HCT116 (cell line): ENCODE data around the gene HLA-DPA1. TPM values are rescaled to one million over a fixed set of nuclear protein-coding genes. Genes with fewer than 3 reads are reported as not detected.

Experiments used
- ATAC-seq: fragments of 200-7000 bp; cut with Tn5 transposase; 2 replicates; pipeline ENCODE4 v1.9.1; 2020; ENCODE audit warnings: mild to moderate bottlenecking, moderate library complexity
- BruUV-seq: library from RNA; stranded (reverse); fragments of 400-500 nt; replicated peaks from 2 replicates; lab custom pipeline; 2021; lab: Mats Ljungman, UMichigan
- CTCF ChIA-PET: fragments of 300-600 bp; sonication (Branson Sonifier 250); formaldehyde crosslinking; loops from one replicate; lab custom pipeline; 2021; ENCODE audit warnings: antibody characterized with exemption; lab: Charles Lee
- POLR2A ChIA-PET: fragments of 300-600, 350-600 bp; sonication (Branson Sonifier 250); formaldehyde crosslinking; loops from one replicate; lab custom pipeline; 2021; ENCODE audit warnings: antibody characterized with exemption; lab: Charles Lee
- RAD21 ChIA-PET, 2 experiments: fragments of 300-600 bp; sonication (Branson Sonifier 250); formaldehyde crosslinking; loops; one replicate each; lab custom pipeline; 2023; ENCODE audit warnings: low total read pairs in 2 of 2; ENCODE audit not compliant: uncharacterized antibody in 2 of 2, unreplicated experiment in 2 of 2, low non-redundant PET in 1 of 2; lab: Charles Lee
- DNase-seq: peaks from one replicate; pipeline ENCODE4 v3.0.0-alpha.2; 2010; ENCODE audit warnings: low read depth, low spot score
- H2AFZ ChIP-seq: fragments of 200-600 bp; shearing (Covaris generic), sonication (generic); 2 replicates; pipeline ENCODE4 v1.6.1; 2017; ENCODE audit warnings: low read depth, mixed run types, mixed read lengths, antibody characterized with exemption, low read length; ENCODE audit not compliant: poor library complexity, severe bottlenecking
- H3K27ac ChIP-seq: 2 replicates; pipeline ENCODE4 v1.5.1; 2012; ENCODE audit warnings: low read depth, low read length
- H3K27me3 ChIP-seq: fragments of 200-600 bp; sonication (generic); 2 replicates; pipeline ENCODE4 v1.6.1; 2016; ENCODE audit warnings: mixed run types, low read length, mixed read lengths; ENCODE audit not compliant: insufficient read depth
- H3K36me3 ChIP-seq, 2 experiments: fragments of 200-500 bp in 1 of 2; fragments of 200-600 bp in 1 of 2; sonication (Bioruptor generic) in 1 of 2; sonication (generic) in 1 of 2; 2 replicates each; pipeline versions ENCODE4 v1.5.1 to v1.6.1; 2014 to 2016; ENCODE audit warnings: low read length in 2 of 2, inconsistent platforms in 1 of 2, mixed read lengths in 1 of 2, mixed run types in 1 of 2; ENCODE audit not compliant: insufficient read depth in 2 of 2, control insufficient read depth in 1 of 2
- H3K4me1 ChIP-seq, 2 experiments: fragments of 200-600 bp in 1 of 2; sonication (generic) in 1 of 2; 2 replicates each; pipeline versions ENCODE4 v1.5.1 to v1.6.1; 2012 to 2017; ENCODE audit warnings: low read length in 2 of 2, inconsistent platforms in 1 of 2, mild to moderate bottlenecking in 1 of 2, mixed read lengths in 1 of 2, mixed run types in 1 of 2, moderate library complexity in 1 of 2; ENCODE audit not compliant: insufficient read depth in 2 of 2, control insufficient read depth in 1 of 2
- H3K4me2 ChIP-seq: fragments of 200-600 bp; sonication (generic); 2 replicates; pipeline ENCODE4 v1.6.1; 2017; ENCODE audit warnings: mixed run types, low read length, mixed read lengths
- H3K4me3 ChIP-seq, 2 experiments: fragments of 200-600 bp in 1 of 2; sonication (generic) in 1 of 2; replicated peaks in 1 of 2; 2 replicates each; pipeline ENCODE4 v1.5.1; 2011 to 2016; ENCODE audit warnings: low read length in 2 of 2, control low read depth in 1 of 2, low read depth in 1 of 2, mild to moderate bottlenecking in 1 of 2, mixed read lengths in 1 of 2, mixed run types in 1 of 2
- H3K79me2 ChIP-seq: fragments of 200-600 bp; sonication (generic); 2 replicates; pipeline ENCODE4 v1.6.1; 2017; ENCODE audit warnings: mild to moderate bottlenecking, mixed run types, low read length, moderate library complexity, mixed read lengths; ENCODE audit not compliant: insufficient read depth
- H3K9ac ChIP-seq: fragments of 200-600 bp; sonication (generic); 2 replicates; pipeline ENCODE4 v1.6.1; 2016; ENCODE audit warnings: low read length, mixed read lengths
- H3K9me2 ChIP-seq: fragments of 200-600 bp; sonication (generic), shearing (Covaris generic); 2 replicates; pipeline ENCODE4 v1.6.1; 2017; ENCODE audit warnings: mixed run types, mild to moderate bottlenecking, moderate library complexity; ENCODE audit not compliant: insufficient read depth
- H3K9me3 ChIP-seq, 2 experiments: fragments of 200-500 bp in 1 of 2; fragments of 200-600 bp in 1 of 2; sonication (Bioruptor generic) in 1 of 2; sonication (generic) in 1 of 2; 2 replicates each; pipeline ENCODE4 v1.6.1; 2014 to 2017; ENCODE audit warnings: low read length in 2 of 2, mixed read lengths in 2 of 2, inconsistent platforms in 1 of 2, low read depth in 1 of 2, mild to moderate bottlenecking in 1 of 2, mixed run types in 1 of 2, moderate library complexity in 1 of 2; ENCODE audit not compliant: control insufficient read depth in 1 of 2, insufficient read depth in 1 of 2
- H4K20me1 ChIP-seq: fragments of 200-600 bp; sonication (generic), shearing (Covaris generic); 2 replicates; pipeline ENCODE4 v1.6.1; 2017; ENCODE audit warnings: mixed run types, mild to moderate bottlenecking, moderate library complexity; ENCODE audit not compliant: insufficient read depth
- EGR1 ChIP-seq: IDR thresholded peaks from 2 replicates; pipeline ENCODE4 v1.6.1; 2012; ENCODE audit warnings: low read depth
- EZH2 ChIP-seq: fragments of 200-600 bp; sonication (generic); IDR thresholded peaks from 2 replicates; pipeline ENCODE4 v1.6.1; 2017; ENCODE audit warnings: antibody characterized with exemption, mixed run types
- FOSL1 ChIP-seq: IDR thresholded peaks from 2 replicates; pipeline ENCODE4 v1.6.1; 2012; ENCODE audit warnings: low read depth
- MAX ChIP-seq: IDR thresholded peaks from 2 replicates; pipeline ENCODE4 v1.6.1; 2012
- POLR2AphosphoS5 ChIP-seq: IDR thresholded peaks from 2 replicates; pipeline ENCODE4 v1.6.1; 2011; ENCODE audit warnings: mild to moderate bottlenecking, low read depth, low read length, moderate library complexity
- RAD21 ChIP-seq: IDR thresholded peaks from 2 replicates; pipeline ENCODE4 v1.6.1; 2012; ENCODE audit warnings: low read depth, mild to moderate bottlenecking
- TCF7L2 ChIP-seq: IDR thresholded peaks from 2 replicates; pipeline ENCODE4 v1.7.0; 2011; ENCODE audit warnings: borderline replicate concordance, inconsistent platforms; ENCODE audit not compliant: insufficient read depth, insufficient read length; ENCODE audit errors: extremely low read depth
- ZBTB33 ChIP-seq: IDR thresholded peaks from 2 replicates; pipeline ENCODE4 v1.6.1; 2011; ENCODE audit warnings: mild to moderate bottlenecking, low read length, moderate library complexity; ENCODE audit not compliant: insufficient replicate concordance; ENCODE audit errors: extremely low read depth
- ZFX ChIP-seq: fragments of 450-650 bp; IDR thresholded peaks from 2 replicates; pipeline ENCODE4 v1.6.1; 2017
- ZNF274 ChIP-seq: fragments of 200-500 bp; sonication (Bioruptor generic); IDR thresholded peaks from 2 replicates; pipeline ENCODE4 v1.6.1; 2014; ENCODE audit warnings: mild to moderate bottlenecking, low read depth, low read length, inconsistent platforms
- intact Hi-C: fragments of 100-400 bp; cut with micrococcal nuclease; formaldehyde crosslinking; loops from 2 replicates; pipeline ENCODE4 v1.10.0; 2022
- total RNA-seq: library from RNA; stranded (reverse); gene quantifications from one replicate; pipeline ENCODE4 v1.2.1, GENCODE V29; 2021; ENCODE audit not compliant: unreplicated experiment

Gene HLA-DPA1
- total RNA-seq, 1 experiment from 2014 or later, result 0.89 TPM

- no peak overlapping the region for H3K4me2 ChIP-seq
Observed at GRCh38 chr6:33104887-33105286, 31.4 kb upstream of the HLA-DPA1 start.

More at GRCh38 chr6:33104887-33105286, 31.4 kb upstream of the HLA-DPA1 start:
- ChIA-PET CTCF (no interaction called here), POLR2A (no interaction called here), RAD21 (no interaction called here)
- BruUV-seq, result no TSS peak
- no peak overlapping the region for H3K9ac ChIP-seq
- H2AFZ ChIP-seq, result no peak overlapping the region
- no peaks in the 10 kb centered on the region for H3K79me2 ChIP-seq
- intact Hi-C loops, result no loop called here
- H3K4me3 ChIP-seq, result no peak overlapping the region
- no peaks in the 10 kb centered on the region for H3K36me3 ChIP-seq
- H3K27ac ChIP-seq, result no peak overlapping the region
- no peaks in the 10 kb centered on the region for H4K20me1 ChIP-seq
- ATAC-seq (no peak), DNase-seq (no peak)
- H3K27me3 ChIP-seq, result peaks cover 10% of the 10 kb centered on the region; the same call in 1 of the 2 replicates
- no peaks in the 10 kb centered on the region; a peak in 2 of 4 replicates for H3K9me3 ChIP-seq
- H3K9me2 ChIP-seq, result no peaks in the 10 kb centered on the region
- TF ChIP-seq ZBTB33 (no peak), RAD21 (no peak), EZH2 (no peak), POLR2AphosphoS5 (no peak), FOSL1 (no peak), ZNF274 (no peak), TCF7L2 (no peak), MAX (no peak), EGR1 (no peak), ZFX (no peak)
- no peaks in the 10 kb centered on the region for H3K4me1 ChIP-seq
